Umbilical cord (tissue), 2 donors: ENCODE measurements around the gene SMC5. TPM values are rescaled to one million over a fixed set of nuclear protein-coding genes. Genes with fewer than 3 reads are reported as not detected.

Experiments used
- DNase-seq: peaks from one replicate; pipeline ENCODE4 v3.0.0-alpha.2; 2015; ENCODE audit warnings: low spot score
- total RNA-seq: library from RNA; depleted of rRNA; stranded (reverse); fragments of >200 nt; gene quantifications from one replicate; pipeline ENCODE4 v1.2.3, GENCODE V29; 2014; ENCODE audit warnings: low replicate concordance; ENCODE audit not compliant: insufficient read depth

Gene SMC5
- total RNA-seq, 1 donor from 2014 or later: 53.2 TPM

GRCh38 chr9:70404261-70404660 is 145.5 kb downstream of the SMC5 start:
- no peak for DNase-seq

Other genes starting within 250 kb of the SMC5 start
- gene MAMDC2, start 215.1 kb upstream of the SMC5 start, total RNA-seq: 3.1 TPM
- 53.9 TPM for gene KLF9, start 155.7 kb downstream of the SMC5 start, total RNA-seq